ENCODE data around the gene NFS1.

DNA sequence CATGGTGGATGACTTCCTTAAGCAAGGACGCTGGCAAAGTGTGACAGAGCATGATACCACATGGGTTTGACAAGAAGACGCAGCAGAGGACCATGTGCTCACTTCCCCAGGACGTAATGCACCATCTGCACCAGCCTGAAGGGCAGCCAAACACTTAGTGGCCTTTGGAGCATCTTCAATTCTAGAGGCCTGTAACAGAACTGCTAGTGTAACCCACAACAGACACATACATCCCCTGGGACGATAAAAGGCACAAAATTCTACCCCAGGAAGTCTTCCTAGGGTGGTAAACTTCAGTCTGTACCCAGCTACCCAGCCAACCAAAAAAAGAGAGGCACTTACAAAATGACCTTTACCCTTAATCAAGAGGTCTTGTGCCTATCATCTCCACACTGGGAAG is 25.3 kb downstream of the NFS1 start:
- TF ChIP-seq, protein P1, sequence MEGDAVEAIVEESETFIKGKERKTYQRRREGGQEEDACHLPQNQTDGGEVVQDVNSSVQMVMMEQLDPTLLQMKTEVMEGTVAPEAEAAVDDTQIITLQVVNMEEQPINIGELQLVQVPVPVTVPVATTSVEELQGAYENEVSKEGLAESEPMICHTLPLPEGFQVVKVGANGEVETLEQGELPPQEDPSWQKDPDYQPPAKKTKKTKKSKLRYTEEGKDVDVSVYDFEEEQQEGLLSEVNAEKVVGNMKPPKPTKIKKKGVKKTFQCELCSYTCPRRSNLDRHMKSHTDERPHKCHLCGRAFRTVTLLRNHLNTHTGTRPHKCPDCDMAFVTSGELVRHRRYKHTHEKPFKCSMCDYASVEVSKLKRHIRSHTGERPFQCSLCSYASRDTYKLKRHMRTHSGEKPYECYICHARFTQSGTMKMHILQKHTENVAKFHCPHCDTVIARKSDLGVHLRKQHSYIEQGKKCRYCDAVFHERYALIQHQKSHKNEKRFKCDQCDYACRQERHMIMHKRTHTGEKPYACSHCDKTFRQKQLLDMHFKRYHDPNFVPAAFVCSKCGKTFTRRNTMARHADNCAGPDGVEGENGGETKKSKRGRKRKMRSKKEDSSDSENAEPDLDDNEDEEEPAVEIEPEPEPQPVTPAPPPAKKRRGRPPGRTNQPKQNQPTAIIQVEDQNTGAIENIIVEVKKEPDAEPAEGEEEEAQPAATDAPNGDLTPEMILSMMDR (IDR thresholded peaks at IDR 0.05; ENCODE audit: borderline replicate concordance, extremely low read depth, low read length, poor library complexity, severe bottlenecking) = no peak
- TF ChIP-seq EZH2 (IDR thresholded peaks at IDR 0.05; ENCODE audit: borderline replicate concordance, low read depth, low read length, severe bottlenecking) = no peak

All from DND-41 (cell line).